NT2/D1 (cell line): ENCODE data around the gene SORBS1.

Source experiments
- SUZ12 ChIP-seq: IDR thresholded peaks from 2 replicates; pipeline ENCODE4 v1.6.1; 2011; ENCODE audit not compliant: insufficient read length, insufficient read depth; ENCODE audit errors: extremely low read depth
- YY1 ChIP-seq: IDR thresholded peaks from 2 replicates; pipeline ENCODE4 v1.6.1; 2011; ENCODE audit not compliant: insufficient read length, insufficient read depth
- ZNF274 ChIP-seq: IDR thresholded peaks from 2 replicates; pipeline ENCODE4 v1.6.1; 2011; ENCODE audit warnings: mild to moderate bottlenecking, low read depth, low read length

DNA sequence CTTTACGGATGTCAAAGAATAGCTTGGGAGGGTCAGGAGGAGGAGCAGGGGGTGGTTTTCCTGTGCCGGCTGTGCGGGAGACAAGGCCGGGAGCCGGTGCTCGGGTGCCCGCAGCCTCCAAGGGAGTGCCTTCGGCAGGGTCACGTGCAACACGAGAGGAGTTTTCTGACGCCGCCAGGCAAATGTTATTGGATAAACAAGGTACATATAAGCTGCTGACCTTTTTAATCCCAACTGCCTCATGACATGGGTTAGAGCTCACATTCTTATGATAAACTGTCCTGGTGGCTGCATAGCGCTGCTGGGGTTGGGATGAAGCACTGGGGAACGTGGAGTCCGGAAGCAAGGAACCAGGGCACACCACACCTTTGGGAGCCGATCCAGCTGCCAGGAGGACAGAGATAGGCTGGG lies 145.5 kb downstream of the SORBS1 start:
- TF ChIP-seq YY1: no peak
- TF ChIP-seq SUZ12: no peak
- TF ChIP-seq ZNF274: no peak
